IMR-90 (cell line): Measurements from ENCODE around the gene SEPHS2.

Experiments used
- BHLHE40 ChIP-seq: fragments of 150-350 bp; IDR thresholded peaks from 2 replicates; pipeline ENCODE4 v1.6.1; 2016; ENCODE audit warnings: mild to moderate bottlenecking, low read depth, low read length
- CEBPB ChIP-seq: IDR thresholded peaks from 2 replicates; pipeline ENCODE4 v1.6.1; 2012; ENCODE audit warnings: low read depth, low read length, improper control_type of control experiment
- CHD1 ChIP-seq: IDR thresholded peaks from 2 replicates; pipeline ENCODE4 v1.6.1; 2012; ENCODE audit warnings: low read depth, low read length, improper control_type of control experiment
- CTCF ChIP-seq: conservative IDR thresholded peaks from 2 replicates; pipeline ENCODE4 v1.5.1; 2012; ENCODE audit warnings: mild to moderate bottlenecking, low read depth, low read length, improper control_type of control experiment
- MAFK ChIP-seq: IDR thresholded peaks from 2 replicates; pipeline ENCODE4 v1.6.1; 2012; ENCODE audit warnings: low read depth, low read length, improper control_type of control experiment
- MAZ ChIP-seq: IDR thresholded peaks from 2 replicates; pipeline ENCODE4 v1.6.1; 2012; ENCODE audit warnings: low read depth, mild to moderate bottlenecking, low read length, improper control_type of control experiment, moderate library complexity, borderline replicate concordance
- MXI1 ChIP-seq: IDR thresholded peaks from 2 replicates; pipeline ENCODE4 v1.6.1; 2012; ENCODE audit warnings: low read depth, mild to moderate bottlenecking, low read length, moderate library complexity, borderline replicate concordance
- POLR2A ChIP-seq: IDR thresholded peaks from 2 replicates; pipeline ENCODE4 v1.6.1; 2012; ENCODE audit warnings: mild to moderate bottlenecking, low read depth, low read length
- RAD21 ChIP-seq: IDR thresholded peaks from 2 replicates; pipeline ENCODE4 v1.6.1; 2012; ENCODE audit warnings: low read length, improper control_type of control experiment
- RCOR1 ChIP-seq: IDR thresholded peaks from 2 replicates; pipeline ENCODE4 v1.6.1; 2012; ENCODE audit warnings: mild to moderate bottlenecking, low read length, improper control_type of control experiment; ENCODE audit not compliant: insufficient replicate concordance
- RFX5 ChIP-seq: IDR thresholded peaks from 2 replicates; pipeline ENCODE4 v1.8.0; 2012; ENCODE audit warnings: low read depth, mild to moderate bottlenecking, low read length, moderate library complexity
- SMC3 ChIP-seq: fragments of 150-350 bp; IDR thresholded peaks from 2 replicates; pipeline ENCODE4 v1.6.1; 2016; ENCODE audit warnings: low read depth, mild to moderate bottlenecking, antibody characterized with exemption, low read length, moderate library complexity
- USF2 ChIP-seq: fragments of 150-350 bp; IDR thresholded peaks from 2 replicates; pipeline ENCODE4 v1.6.1; 2017; ENCODE audit warnings: mild to moderate bottlenecking, antibody characterized with exemption, low read length, low read depth

- TF ChIP-seq CHD1 = no peak
- no peak for TF ChIP-seq CTCF
- TF ChIP-seq MAFK = no peak
- TF ChIP-seq POLR2A = no peak
- no peak for TF ChIP-seq RCOR1
- TF ChIP-seq RAD21 = no peak
- TF ChIP-seq SMC3 = no peak
- TF ChIP-seq CEBPB = no peak
- no peak for TF ChIP-seq USF2
- no peak for TF ChIP-seq RFX5
- no peak for TF ChIP-seq MAZ
- TF ChIP-seq MXI1 = no peak
- TF ChIP-seq BHLHE40 = no peak
Observed at GRCh38 chr16:30407804-30408534, 37.7 kb downstream of the SEPHS2 start.
